ENCODE measurements around the gene PRAMEF1.
"Not testable (repeated sequence)": the region's sequence is repeated elsewhere in the genome, so short reads cannot be mapped to it uniquely, and the experiment has no call there.

PRAMEF1 gene

DNA sequence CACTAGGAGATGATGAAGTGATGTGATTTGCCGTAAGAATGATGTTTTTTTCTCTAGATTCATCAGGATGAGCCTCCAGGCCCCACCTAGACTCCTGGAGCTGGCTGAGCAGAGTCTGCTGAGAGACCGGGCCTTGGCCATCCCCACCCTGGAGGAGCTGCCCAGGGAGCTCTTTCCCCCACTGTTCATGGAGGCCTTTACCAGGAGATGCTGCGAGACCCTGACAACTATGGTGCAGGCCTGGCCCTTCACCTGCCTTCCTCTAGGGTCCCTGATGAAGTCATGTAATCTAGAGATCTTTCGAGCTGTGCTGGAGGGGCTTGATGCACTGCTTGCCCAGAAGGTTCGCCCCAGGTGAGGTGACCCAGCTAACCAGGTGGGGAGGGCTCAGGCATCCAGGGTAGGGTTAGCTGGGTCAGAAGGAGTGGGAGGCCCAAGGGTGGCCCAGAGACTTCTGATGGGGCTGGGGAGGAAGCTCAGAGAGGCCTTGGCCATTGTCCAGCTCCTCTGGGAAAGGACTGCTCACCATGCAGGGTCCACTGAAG lies 16.3 kb upstream of the PRAMEF1 start:
- DNase-seq (ENCODE audit: low read depth in 2 of 2, low spot score in 1 of 2): no peak

- DNase-seq (ENCODE audit: low read depth in 2 of 2, low spot score in 1 of 2): no peak
Measured at GRCh38 chr1:12775443-12775842, 15.8 kb upstream of the PRAMEF1 start.

- DNase-seq (ENCODE audit: low read depth in 2 of 2, low spot score in 1 of 2): no peak
Measured at GRCh38 chr1:12776801-12777557, 14.2 kb upstream of the PRAMEF1 start.

- no peak for DNase-seq (ENCODE audit: low read depth in 2 of 2, low spot score in 1 of 2)
Measured at GRCh38 chr1:12778061-12778460, 13.1 kb upstream of the PRAMEF1 start.

DNA sequence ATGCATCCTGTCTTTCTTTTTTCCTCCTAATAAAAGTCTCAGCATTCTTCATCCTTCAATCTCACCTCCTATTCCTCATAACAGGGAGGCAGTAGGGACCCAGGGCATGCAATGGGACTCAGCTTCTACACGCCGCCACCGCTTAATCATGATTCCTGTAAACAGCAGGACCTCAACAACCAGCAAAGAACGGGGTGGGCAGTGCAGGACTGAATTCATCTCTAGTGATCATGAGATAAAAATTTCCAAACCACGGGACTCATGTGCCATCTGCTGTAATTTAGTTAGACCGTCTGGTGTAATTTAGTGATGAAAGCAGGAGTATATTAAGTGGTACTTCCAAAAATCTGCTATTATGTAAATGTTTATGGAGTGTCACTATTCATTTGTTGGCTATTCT lies 12.3 kb upstream of the PRAMEF1 start:
- DNase-seq (ENCODE audit: low read depth in 2 of 2, low spot score in 1 of 2): no peak

DNA sequence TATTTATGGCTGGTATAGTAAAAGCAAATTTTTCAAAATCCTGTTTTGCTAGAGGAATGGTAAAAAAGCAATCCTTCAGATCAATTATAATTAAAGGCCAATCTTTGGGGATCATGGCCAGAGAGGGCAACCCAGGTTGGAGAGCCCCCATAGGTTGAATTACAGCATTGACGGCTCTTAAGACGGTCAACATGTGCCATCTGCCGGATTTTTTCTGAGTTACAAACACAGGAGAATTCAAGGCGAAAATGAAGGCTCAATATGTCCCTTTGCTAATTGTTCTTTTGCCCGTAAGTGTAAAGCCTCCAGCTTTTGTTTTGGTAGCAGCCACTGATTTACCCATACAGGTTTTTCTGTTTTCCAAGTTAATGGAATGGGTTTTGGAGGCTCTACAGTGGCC lies 9.7 kb upstream of the PRAMEF1 start:
- not testable (repeated sequence) for DNase-seq (ENCODE audit: low read depth in 2 of 2, low spot score in 1 of 2)

GRCh38 chr1:12783783-12784182 lies 7.4 kb upstream of the PRAMEF1 start:
- not testable (repeated sequence) for DNase-seq (ENCODE audit: low read depth in 2 of 2, low spot score in 1 of 2)

DNA sequence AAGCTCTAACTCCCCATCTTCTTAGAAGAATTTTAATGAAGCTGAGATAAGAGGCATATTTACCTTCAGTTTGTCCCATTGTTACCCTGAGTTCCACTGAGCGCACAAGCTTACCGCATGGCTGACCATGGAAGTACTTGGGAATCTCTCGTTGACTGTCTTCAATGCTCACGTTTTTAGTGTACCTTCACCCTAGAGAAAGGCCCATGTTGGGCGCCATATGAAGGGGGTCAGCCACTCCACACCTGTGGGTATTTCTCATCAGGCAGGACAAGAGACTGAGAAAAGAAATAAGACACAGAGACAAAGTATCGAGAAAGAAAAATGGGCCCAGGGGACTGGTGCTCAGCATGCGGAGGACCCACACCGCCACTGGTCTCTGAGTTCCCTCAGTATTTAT lies 6.5 kb upstream of the PRAMEF1 start:
- not testable (repeated sequence) for DNase-seq (ENCODE audit: low read depth in 2 of 2, low spot score in 1 of 2)

DNA sequence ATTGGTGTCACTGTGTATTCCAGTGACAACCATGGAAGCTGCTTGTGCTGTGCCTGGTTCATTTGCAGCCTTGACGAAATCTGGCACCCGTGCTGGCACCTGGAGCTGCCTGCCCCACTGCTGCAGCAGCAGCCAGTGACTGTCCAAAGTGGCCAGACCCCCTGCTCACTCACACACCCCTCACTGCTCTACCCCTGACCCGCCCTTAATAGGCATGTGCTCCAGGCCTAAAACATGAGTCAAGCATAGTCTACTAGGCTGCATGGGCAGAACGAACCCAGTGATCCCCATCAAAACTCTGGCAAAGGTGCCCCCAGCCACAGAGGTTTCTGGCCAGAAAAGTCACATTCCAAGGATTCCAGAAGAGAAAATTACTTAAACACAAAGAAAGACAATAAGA lies 7.7 kb downstream of the PRAMEF1 start:
- DNase-seq (ENCODE audit: low read depth in 2 of 2, low spot score in 1 of 2): no peak

DNA sequence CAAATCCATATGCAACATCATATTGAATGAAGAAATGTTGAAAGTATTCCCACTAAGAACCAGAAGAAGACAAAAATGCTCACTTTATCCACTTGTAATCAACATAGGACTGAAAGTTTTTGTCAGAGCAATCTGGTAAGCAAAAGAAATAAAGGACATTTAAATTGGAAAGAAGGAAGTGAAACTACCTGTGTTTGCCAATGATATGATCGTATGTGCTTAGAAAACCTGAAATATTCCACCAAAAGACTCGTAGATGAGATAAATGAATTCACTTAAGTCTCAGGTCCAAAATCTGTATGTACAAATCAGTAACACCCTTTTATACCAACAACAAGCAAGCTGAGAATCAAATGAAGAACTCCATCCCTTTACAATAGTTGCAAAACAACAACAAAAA lies 8.5 kb downstream of the PRAMEF1 start:
- no peak for DNase-seq (ENCODE audit: low read depth in 2 of 2, low spot score in 1 of 2)

GRCh38 chr1:12809933-12810332 lies 18.7 kb downstream of the PRAMEF1 start:
- DNase-seq (ENCODE audit: low read depth in 2 of 2, low spot score in 1 of 2): no peak

DNA sequence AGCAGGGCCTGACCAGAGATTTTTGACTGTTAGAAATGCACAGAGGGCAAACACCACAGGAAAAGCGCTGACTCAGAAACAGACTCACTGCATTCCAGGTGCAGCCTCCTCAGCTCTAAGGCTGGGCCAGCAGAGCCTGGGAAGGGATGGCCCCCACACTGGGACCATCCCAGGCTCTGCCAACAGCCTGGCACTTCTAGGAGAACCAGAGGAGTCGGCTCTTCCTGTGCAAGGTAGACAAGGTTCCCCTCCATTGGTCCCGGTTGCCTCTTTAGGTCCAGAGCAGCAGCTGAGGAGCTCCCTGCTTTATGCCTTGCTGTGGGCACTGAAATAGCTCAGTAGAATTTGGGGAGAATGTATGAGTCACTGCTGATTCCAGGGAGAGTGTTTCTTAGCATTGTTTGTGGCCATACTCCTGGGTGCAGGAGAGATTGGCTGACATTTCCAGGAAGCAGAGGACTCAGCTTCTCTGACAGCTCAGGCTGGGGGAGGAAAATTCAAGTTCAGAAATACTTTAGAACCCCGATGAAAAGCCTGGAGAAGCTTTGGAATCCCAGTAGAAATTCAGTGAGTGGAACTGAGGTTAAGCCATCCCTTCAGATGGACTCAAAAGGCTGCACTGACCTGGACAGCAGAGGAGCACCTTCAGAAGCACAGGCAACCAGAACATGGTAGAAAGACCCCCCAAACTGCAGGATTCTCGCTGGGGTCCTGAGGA lies 19.7 kb downstream of the PRAMEF1 start:
- no peak for DNase-seq (ENCODE audit: low read depth in 2 of 2, low spot score in 1 of 2)

- DNase-seq (ENCODE audit: low read depth in 2 of 2, low spot score in 1 of 2): no peak
Measured at GRCh38 chr1:12811409-12811784, 20.2 kb downstream of the PRAMEF1 start.

GRCh38 chr1:12819061-12819460 lies 27.9 kb downstream of the PRAMEF1 start:
- DNase-seq (ENCODE audit: low read depth in 2 of 2, low spot score in 1 of 2): not testable (repeated sequence)

GRCh38 chr1:12831310-12831709 lies 40.1 kb downstream of the PRAMEF1 start, which contains the start of gene PRAMEF11:
Gene PRAMEF11, minus strand, starts transcription at chr1:12831410. Its CDS starts 2,621 bp downstream, at chr1:12828789.
- DNase-seq (ENCODE audit: low read depth in 2 of 2, low spot score in 1 of 2): not testable (repeated sequence)

GRCh38 chr1:12833251-12833650 lies 42.1 kb downstream of the PRAMEF1 start:
- not testable (repeated sequence) for DNase-seq (ENCODE audit: low read depth in 2 of 2, low spot score in 1 of 2)

Measured in stimulated activated CD8-positive, alpha-beta memory T cell treated with anti-CD3 and anti-CD28 coated beads, Interleukin-4, amount 100 ng/mL, for 4 hours (primary cell).